ENCODE results near the gene RAB3GAP1.
A peak's percentile ranks its signal among the peaks of the same experiment; 100 is the strongest.
"Not testable (repeated sequence)": the region's sequence is repeated elsewhere in the genome, so short reads cannot be mapped to it uniquely, and the experiment has no call there.

Gene RAB3GAP1

DNA sequence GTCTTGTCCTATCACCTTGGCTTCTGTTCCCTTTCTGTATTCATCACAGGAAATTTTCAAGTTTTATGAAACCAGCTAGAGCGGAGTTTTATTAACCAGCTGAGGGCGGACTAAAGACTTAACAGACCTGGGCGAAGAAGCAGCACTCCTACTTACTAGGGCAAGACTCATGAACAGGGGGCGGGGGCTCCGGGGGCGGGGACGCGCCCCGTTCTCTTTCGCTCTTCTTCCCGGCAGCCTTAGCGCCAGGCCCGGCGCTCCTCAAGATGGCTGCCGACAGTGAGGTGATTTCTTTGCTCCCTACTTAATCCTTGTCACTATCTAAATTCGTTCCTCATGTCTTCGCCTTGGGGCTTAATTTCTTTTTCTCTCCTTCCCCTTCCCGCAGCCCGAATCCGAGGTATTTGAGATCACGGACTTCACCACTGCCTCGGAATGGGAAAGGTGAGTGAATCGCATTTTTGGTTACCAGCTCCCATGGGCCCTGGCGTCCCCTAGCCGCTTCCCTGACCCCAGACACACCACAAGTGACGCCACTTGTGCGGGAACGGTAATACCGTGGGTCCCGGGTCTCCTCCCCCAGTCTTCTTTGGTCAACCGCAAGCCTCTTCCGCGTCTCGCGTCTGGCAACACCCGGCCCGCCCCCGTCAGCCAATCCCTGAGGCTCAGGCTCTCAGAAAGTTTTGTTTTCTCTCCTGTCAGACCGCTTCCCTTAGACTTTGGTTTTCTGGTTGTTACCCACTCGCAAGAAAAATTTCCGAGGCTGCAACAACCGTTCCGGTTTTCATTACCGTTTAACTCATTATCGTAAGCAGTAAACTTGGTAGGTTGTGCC lies at the start of gene RAB3GAP1:
Gene RAB3GAP1, plus strand, starts transcription at position 251 of the 835 bp plus-strand sequence. Its CDS starts 16 bp downstream, at position 267.
- DNase-seq (ENCODE audit: low read depth in 2 of 2): peak; percentile 62 to 63

DNA sequence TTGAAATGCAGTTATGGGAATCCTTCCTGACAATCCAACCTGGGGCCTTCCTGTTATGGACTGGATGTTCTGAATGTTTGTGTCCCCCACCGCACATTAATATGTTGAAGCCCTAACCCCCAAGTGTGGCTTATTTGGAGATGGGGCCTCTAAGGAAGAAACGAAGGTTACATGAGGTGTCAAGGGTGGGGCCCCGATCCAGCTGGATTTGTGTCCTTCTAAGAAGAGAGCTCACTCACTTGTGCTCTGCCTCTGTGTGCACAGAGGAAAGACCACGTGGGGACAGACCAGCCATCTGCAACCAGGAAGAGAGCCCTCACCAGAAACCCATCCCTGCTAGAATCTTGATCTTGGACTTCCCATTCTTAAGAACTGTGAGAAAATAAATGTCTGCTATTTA lies 49.3 kb upstream of the RAB3GAP1 start:
- no peak for DNase-seq (ENCODE audit: low read depth in 2 of 2)

DNA sequence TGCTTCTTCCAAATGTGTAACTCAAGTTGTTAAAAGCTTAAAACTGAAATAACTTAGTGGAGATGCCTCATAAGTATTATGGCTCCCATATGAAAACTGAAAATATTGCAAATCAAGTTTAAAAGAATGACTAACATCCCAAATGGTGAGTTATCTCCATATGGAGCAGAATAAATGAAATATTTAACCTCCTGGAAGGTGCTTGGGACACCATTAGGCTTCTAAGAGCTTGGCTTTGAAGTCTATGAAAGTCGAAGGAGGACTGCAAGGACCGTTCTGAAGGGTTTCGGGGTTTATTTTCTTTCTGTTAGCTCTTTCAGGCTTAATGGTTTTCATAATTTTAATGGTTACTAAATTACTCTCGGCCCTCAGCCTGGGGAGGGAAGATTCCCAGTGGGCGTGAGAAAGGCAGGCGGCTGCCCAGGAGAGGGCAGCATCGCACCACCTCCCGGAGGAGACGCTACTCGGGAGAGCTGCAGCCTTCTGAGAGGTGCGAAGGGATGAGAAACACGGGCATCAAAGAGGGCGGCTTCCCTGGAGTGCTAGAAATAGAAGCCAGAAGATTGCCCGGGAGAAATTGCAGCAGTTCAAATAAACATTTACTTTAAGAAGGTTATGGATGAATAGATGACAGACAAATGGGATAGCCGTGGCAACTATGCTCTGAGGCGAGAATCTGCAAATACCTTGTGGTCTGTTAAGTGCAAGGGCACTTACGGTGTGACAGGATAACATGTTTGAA lies 47.9 kb upstream of the RAB3GAP1 start:
- peak; percentile 21 to 35 for DNase-seq (ENCODE audit: low read depth in 2 of 2)

DNA sequence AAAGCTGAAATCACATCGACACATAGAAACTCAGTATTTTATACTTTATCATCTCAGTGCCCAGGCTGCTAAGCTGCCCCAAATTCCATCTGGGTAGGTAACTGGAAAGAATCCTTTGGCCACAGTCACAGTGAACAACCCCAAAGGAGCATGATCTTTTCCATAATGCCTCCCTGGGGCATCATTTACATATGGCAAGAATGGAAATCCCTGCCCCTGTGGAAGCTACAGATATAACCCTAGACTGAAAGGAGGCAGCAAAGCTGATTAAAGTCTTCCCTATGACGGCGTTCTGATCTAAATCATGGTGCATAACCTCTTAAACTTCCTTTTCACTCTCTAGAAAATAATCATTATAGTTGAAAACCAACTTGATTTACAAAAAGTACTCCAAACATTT lies 46.3 kb upstream of the RAB3GAP1 start:
- DNase-seq (ENCODE audit: low read depth in 2 of 2): no peak

DNA sequence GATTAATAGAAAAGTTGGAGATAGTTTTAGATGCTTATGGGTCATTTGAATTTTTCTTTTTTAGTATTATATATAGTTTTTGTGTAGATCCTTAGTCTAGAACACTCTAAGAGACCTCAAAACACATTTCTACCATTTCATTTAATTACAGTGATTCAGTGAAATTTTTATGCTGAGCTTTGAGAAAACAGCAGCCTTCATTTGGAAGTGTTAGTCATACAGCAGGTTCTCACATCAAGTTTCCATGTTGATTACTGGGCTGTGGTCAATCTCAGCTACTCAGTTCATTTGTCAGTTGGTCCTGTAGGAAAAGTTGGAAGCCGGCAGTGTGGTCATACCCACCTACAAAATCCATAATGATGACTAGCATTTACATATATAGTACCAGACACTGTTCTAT lies 42.8 kb upstream of the RAB3GAP1 start:
- no peak for DNase-seq (ENCODE audit: low read depth in 2 of 2)

DNA sequence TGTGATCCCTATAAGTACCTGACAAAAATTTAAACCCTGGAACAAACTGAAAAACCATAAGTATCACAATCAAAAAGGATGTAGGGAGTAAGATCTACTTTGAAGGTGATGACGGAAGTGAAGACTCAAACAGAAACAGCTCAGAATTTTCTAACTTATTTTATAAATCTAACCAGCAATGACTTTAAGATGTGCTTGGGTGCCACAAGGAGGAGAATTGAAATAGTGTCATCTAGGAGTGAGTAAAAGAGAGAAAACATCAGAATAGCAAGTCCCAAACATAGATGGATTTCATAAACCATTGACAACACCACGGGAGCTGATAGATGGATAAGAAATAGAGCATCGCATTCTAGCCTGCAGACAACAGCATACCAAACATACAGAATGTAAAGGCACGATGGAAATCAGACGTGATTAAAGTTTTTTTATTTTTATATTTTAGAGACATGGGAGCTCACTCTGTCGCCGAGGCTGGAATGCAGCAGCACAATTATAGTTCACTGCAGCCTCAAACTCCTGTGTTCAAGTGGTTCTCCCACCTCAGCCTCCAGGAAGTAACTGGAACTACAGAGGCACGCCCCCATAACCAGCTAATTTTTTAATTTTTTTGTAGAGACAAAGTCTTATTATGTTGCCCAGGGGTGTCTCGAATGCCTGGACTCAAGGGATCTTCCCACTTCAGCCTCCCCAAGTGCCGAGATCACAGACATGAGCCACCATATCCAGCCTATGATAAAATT lies 41.7 kb upstream of the RAB3GAP1 start:
- no peak for DNase-seq (ENCODE audit: low read depth in 2 of 2)

DNA sequence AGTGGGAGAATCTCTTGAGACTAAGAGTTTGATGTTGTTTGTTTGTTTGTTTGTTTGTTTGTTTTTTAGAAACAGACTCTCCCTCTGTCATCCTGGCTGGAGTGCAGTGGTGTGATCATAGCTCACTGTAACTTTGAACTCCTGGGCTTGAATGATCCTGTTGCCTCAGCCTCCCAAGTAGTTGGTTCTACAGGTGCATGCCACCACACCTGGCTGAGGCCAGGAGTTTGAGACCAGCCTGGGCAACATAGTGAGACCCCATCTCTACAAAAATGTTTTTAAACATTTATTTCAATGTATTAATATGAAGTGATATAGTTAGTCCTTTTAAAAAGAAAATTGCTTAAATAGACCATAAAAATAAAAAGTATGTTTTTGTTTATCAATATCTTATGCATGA lies 40.5 kb upstream of the RAB3GAP1 start:
- DNase-seq (ENCODE audit: low read depth in 2 of 2): no peak

DNA sequence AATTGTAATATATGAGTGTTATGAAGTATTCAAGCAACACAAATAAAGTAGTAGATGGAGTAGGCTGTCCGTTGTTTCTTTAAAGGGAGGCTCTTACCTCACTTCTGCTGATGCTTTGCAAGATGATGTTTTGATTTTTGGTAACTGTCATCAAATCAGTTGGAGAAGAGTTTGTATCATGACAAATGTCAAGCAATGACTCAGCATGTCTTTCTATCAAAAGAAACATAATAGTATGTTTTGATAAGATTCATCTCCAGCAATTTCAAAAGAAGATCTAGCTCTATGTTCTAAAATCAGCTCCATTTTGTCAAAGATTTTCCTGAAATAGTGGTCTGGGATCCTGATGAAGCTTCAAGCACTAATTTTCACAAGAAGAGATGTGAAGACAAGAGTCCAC lies 30.5 kb upstream of the RAB3GAP1 start:
- no peak for DNase-seq (ENCODE audit: low read depth in 2 of 2)

DNA sequence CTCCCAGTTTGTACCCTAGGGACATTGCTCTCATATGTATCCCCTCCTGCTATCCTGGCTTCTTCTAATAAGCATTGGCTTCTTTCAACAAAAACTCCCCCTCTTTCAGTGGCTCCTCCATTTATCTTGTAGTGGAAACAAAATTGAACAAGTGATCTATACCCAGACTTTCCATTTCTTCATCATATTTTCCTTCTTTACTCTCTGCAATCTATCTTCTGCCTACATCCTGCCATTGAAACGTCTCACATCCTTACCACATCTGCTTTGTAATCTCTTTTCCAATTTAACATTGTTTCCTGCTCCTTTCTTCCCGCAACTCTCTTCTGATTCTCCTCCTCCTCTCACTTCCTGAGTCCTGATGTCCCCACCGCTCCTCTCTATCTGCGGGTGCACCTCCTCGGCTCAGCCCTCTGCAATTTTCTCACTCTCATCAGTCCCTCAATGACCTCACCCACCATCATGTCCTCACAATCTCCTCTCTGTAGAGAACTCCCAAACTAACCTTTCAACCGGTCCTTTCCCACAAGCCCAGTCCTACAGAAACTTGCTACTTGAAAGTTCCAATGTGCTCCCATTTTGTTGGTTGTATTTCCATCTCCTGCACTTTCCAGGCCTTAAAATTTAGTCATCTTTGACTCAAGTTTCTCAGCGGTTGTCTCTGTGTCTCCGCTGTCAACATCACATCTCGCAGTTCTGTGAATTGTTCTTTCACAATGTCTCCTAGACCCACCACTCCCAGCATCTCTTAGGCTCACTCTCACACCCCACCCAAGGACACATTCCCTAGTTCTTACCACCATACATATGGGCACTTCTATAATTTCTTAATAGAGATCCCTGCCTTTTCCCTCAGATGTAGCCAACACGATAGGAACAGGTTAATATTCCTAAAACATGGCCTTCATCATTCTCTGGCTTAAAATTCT lies 28.9 kb upstream of the RAB3GAP1 start:
- DNase-seq (ENCODE audit: low read depth in 2 of 2): no peak

DNA sequence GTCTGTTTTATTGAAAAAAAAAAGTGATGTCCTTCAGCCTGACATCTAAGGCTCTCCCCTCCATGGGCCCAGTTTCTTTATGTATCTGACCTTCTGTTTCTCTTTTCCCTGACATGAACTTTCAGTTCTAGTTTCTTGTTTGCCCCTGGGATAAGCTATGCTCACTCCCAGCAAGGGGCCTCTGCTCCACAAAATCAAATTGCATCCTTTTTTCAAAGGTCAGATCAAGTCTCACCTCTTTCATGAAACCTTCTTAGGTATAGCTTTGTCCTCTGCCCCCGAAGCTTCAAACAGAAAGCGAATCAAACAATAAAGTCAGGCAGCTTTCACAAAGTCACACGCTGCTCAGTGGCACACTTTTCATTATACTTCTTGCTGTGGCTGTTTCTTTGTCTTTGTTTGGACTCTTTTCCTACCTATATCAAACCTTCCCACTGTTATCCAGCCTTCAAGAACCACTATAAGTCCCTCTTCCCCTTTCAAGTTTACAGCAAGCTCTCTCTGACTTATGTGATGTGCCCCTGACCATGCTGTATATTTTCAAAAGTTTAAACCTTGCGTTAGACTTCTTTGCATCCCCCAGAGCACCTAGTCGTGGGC lies 28.1 kb upstream of the RAB3GAP1 start:
- DNase-seq (ENCODE audit: low read depth in 2 of 2): no peak

DNA sequence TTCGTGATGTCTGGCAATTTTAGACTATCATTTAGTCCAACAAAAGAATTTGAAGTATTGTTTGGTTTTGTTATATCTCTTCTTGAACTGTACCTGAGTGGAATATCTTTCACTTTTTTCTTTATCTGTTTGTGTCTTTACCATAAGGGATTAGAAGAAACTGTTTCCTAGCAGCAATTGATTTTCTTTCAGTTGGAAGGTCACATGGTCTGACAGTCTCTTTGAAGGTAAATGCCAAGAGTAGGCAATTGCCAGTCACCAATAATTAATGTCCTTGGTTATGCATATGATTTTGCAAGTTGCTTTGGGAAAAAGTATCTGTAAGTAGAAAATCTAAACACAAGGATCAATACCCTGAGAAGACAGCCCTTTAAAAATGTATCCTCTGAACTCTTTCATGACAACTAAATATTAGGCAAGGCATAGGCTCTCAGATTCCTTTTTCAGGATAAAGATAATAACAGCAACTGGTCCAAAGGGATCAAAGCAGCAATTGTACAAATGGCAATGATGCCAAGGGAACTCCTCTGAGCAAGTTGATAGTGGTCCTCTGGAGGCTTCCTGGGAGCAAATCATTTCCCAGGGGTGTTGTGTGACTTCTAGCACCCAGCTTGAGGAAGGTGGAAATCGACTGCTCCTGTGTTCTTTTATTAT lies 22.5 kb upstream of the RAB3GAP1 start:
- no peak for DNase-seq (ENCODE audit: low read depth in 2 of 2)

DNA sequence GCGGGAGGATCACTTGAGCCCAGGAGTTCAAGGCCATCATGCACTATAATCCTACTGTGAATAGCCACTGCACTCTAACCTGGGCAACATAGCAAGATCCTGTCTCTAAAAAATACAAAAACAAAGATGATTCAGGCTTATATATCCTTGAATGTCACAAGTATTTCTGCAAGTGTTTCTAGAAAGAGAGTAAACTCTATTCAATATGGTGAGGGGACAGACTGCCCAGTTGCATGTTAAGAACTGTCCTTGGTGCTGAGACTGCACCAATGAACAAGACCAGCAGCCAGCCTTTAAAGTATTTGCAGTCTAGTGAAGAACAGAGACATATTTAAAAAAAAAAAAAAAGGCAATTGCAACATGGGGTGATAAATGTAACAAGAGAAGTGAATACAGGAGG lies 21.3 kb upstream of the RAB3GAP1 start:
- DNase-seq (ENCODE audit: low read depth in 2 of 2): peak; percentile 10 to 17

DNA sequence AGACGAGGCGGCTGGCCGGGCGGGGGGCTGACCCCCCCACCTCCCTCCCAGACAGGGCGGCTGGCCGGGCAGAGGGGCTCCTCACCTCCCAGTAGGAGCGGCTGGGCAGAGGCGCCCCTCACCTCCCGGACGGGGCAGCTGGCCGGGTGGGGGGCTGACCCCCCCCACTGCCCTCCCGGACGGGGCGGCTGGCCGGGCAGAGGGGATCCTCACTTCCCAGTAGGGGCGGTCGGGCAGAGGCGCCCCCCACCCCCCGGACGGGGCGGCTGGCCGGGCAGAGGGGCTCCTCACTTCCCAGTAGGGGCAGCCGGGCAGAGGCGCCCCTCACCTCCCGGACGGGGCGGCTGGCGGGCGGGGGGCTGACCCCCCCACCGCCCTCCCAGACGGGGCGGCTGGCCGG lies 18.9 kb upstream of the RAB3GAP1 start:
- not testable (repeated sequence) for DNase-seq (ENCODE audit: low read depth in 2 of 2)

DNA sequence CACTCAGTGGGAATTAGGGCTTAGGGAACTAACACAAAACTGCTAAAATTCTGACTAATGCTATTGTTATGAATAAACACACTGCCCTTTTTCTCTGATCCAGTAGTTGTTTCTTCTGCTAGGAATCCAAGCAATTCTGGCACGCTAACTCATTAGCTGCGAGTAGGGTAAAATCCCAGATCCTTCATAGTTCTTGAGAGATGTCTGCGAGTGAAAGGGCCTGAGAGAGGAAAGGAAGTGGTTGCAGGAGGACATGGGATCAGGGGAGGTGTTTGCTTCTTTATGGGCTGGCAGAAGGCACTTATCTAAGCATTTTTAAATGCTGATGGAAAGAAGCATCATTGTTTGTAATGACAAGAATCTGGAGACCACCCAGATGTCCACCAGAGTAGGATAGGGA lies 14.3 kb upstream of the RAB3GAP1 start:
- no peak for DNase-seq (ENCODE audit: low read depth in 2 of 2)

DNA sequence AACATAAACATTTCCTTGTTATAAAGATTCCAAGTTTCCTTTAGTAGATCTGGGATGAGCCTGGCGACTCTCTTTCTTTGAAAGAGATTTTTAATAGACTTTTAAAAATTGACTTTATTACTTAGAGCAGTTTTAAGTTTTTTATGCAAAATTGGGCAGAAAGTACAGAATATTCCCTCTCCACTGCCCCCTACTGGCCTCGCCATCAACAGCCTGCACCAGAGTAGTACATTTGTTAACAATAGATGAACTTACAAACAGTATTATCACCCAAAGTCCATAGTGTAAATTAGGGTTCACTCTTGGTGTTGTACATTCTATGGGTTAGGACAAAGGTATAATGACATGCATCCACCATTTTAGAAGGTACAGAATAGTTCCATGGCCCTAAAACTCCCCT lies 8.7 kb upstream of the RAB3GAP1 start:
- no peak for DNase-seq (ENCODE audit: low read depth in 2 of 2)

DNA sequence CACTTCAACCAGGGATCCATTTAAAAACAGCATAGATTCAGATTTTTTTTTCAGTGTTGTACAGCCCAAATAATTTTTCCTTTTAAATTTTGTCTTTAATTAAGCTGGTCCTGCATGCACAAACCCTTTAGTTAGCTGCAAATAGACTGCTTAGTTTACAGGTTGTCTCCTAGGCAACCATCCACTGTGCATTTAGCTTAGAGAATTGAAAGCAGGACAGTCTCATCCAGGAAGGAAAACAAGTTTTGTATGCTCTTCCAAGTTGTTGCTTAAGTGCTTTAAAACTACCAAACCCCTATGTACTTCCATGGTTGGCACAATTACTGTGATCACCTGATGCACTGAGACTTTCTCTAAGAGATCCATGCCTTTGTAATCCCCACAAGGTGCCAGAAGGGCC lies 4.8 kb upstream of the RAB3GAP1 start, which contains the start of gene MAP3K19:
Gene MAP3K19, minus strand, starts transcription at position 148 of the 400 bp plus-strand sequence. CDS start 22,800 bp downstream, outside the sequence.
- no peak for DNase-seq (ENCODE audit: low read depth in 2 of 2)

DNA sequence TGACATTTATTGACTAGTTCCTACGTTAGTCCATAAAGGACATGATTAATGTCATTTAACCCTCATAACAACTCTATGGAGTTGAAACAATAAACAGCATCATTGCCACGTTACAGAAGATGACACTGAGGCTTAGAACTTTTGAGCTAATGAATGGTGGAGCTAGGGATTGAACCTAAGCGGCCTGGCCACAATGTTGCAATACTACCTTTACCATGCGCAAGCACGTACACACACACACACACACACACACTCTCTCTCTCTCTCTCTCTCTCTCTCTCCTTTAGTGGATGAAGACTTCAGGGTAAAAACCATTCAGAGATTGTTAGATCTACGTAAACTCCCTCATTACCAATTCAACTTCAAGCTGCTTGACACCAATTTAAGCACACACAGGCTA lies 4.0 kb upstream of the RAB3GAP1 start:
- DNase-seq (ENCODE audit: low read depth in 2 of 2): no peak

DNA sequence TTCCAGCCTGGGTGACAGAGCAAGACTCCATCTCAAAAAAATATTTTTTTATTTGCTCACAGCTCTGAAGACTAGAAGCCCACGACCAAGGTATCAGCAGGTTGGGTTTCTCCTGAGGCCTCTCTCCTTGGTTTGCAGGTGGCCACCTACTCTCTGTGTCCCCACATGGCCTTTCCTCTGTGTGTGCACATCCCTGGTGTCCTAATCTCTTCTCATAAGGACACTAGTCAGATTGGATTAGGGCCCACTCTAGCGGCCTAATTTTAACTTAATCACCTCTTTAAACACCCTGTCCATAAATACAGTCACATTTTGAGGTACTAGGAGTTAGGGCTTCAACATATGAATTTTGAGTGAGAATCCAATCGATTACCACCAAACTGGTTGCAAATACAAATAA lies 2.0 kb upstream of the RAB3GAP1 start:
- no peak for DNase-seq (ENCODE audit: low read depth in 2 of 2)

DNA sequence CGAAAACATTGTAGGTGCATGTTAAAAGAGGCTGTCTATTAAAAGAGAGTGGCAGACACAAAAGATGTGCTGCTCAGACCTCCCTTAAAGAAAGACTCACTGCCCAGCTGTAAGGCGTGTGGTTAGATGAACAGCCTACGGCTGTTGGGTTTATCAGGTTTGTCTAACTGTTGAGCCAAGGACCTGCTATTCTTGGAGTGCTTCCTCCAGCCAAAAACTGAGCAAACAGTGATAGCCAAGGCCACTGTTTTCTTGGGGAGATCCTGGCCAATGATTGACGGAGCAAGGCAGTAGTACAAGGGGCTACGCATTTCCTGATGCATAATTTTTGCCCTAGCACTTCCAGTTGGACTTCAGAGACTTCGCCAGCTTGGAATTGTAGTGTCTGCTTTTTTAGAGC lies 1.4 kb upstream of the RAB3GAP1 start:
- no peak for DNase-seq (ENCODE audit: low read depth in 2 of 2)

DNA sequence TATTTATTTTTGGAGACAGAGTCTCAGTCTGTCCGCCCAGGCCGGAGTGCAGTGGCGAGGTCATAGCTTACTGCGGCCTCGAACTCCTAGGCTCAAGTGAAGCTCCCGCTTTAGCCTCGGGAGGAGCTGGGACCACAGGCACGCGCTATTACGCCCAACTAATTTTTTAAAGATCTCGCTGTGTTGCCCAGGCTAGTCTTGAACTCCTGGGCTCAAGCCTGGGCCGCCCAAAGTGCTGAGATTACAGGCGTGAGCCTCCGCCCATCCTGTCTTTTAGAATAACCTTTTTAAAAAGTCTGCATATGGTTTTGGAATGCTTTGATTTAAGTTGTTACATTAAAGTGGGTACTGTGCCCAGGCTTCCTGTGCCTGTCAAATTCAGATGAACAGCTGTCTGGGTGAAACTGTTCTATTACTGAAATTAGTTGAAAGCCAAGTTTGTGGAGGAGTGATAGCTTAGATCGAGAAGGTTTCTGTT lies 944 bp downstream of the RAB3GAP1 start:
- DNase-seq (ENCODE audit: low read depth in 2 of 2): no peak
